Mononuclear cell (primary cell): Measurements from ENCODE around the gene STARD3. TPM values are rescaled to one million over a fixed set of nuclear protein-coding genes. Genes with fewer than 3 reads are reported as not detected.

ENCODE experiments used
- H3K27me3 ChIP-seq: 2 replicates; pipeline ENCODE4 v1.6.0; 2011; ENCODE audit warnings: low read length, control low read depth; ENCODE audit not compliant: insufficient read depth
- H3K4me1 ChIP-seq: 2 replicates; pipeline ENCODE4 v1.5.1; 2011; ENCODE audit warnings: mild to moderate bottlenecking, low read length, control low read depth; ENCODE audit not compliant: insufficient read depth
- H3K4me3 ChIP-seq: 2 replicates; pipeline ENCODE4 v1.5.1; 2011; ENCODE audit warnings: mild to moderate bottlenecking, low read length, moderate library complexity
- H3K9me3 ChIP-seq: 2 replicates; pipeline ENCODE4 v1.5.1; 2011; ENCODE audit warnings: low read depth, mild to moderate bottlenecking, control low read depth, low read length
- total RNA-seq: library from RNA; depleted of rRNA; stranded (reverse); fragments of >200 nt; gene quantifications from one replicate; pipeline ENCODE4 v1.2.3, GENCODE V29; 2012

Gene STARD3
- total RNA-seq, 1 donor, result 31.8 TPM

DNA sequence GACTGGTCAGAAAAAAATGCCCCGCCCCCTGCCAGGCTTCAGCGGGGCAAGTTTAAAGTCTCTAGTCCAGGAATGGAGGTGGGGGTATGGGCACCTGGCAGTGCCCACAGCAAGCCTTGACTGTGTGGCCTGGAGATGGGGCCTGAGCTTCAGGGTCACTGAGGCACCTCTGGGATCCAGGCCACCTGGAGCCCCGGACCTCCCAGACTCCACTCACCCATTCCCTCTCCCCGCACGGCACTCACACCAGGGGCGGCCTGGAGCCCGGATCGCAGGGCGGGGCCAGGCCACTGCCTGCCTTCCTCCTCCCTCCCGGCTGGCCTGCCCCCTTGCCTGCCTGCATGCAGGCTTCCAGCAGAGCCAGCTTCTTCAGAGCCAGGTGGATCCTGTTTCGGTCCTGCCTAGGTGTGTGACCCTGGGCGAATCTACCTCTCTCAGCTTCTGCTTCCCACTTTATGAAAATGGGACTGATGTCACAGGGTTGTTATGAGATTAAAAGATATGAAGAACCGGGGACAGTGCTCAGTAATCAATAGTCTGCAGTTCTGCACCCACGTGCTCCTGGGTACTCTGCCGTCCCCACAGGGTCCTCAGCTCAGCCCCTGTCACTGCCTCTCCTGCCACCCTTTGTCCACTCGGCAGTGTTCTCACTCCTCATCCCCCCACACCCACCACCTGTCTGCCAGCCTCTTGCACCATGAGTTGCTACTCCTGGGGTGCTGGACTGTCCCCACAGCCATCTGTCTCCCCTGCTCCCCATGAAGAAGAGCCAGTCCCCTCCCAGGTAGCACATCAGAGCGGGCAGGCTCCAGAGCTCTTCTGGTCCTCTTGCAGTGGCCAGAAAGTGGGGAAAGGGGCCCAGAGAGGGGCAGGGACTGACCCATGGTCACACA lies 27.0 kb downstream of the STARD3 start:
- Histone ChIP-seq H3K27me3 (peaks cover 16% of the 10 kb centered on the region), H3K4me1 (peaks cover 31% of the 10 kb centered on the region), H3K9me3 (no peaks in the 10 kb centered on the region), H3K4me3 (no peak overlapping the region)

DNA sequence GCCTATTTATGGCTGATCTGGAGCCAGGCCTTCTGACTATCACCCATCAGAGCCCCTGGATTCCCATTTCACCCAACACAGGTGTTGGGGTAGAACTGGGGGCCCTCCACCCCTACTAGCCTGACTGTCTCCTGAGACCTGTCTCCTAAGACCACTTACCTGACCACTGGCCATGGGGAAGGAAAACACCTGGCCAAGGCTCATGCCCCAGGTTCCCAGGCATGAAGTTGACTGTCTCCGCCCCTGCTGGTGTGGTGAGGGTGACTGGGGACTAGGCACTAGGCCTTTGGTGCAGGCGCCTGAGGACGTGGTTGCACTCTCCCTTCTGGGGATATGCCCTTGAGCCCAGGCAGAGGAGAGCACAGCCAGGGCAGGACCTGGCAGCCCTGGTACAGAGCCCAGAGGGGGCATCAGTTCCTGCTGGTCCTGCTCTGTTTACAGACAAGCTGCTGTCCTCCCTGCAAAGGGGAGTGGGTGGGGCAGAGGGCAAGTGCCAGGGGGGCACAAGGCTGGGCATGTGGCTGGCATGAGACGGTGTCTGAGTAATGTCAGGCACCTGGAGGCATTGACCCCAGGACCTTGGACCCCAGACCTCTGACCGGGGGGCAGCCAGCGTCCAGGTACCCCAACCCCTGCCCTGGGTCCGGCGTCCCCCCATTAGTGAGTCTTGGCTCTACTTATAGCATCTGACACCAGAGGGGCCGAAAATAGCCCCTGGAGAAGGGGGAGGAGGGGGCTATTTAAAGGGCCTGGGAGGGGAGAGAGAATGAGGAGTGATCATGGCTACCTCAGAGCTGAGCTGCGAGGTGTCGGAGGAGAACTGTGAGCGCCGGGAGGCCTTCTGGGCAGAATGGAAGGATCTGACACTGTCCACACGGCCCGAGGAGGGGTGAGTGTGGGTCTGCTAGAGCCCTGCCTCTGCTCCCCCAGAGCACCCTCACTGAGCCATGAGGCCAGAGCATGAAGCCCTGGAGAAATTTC lies 27.9 kb downstream of the STARD3 start, which contains the start of gene TCAP:
TCAP (plus strand) TSS at position 769 of the 981 bp plus-strand sequence; CDS start at position 780, 11 bp downstream.
- H3K9me3 ChIP-seq, result no peaks in the 10 kb centered on the region
- H3K4me1 ChIP-seq, result peaks cover 23% of the 10 kb centered on the region
- H3K27me3 ChIP-seq, result peaks cover 21% of the 10 kb centered on the region
- no peak within 1 kb of the TSS for H3K4me3 ChIP-seq

DNA sequence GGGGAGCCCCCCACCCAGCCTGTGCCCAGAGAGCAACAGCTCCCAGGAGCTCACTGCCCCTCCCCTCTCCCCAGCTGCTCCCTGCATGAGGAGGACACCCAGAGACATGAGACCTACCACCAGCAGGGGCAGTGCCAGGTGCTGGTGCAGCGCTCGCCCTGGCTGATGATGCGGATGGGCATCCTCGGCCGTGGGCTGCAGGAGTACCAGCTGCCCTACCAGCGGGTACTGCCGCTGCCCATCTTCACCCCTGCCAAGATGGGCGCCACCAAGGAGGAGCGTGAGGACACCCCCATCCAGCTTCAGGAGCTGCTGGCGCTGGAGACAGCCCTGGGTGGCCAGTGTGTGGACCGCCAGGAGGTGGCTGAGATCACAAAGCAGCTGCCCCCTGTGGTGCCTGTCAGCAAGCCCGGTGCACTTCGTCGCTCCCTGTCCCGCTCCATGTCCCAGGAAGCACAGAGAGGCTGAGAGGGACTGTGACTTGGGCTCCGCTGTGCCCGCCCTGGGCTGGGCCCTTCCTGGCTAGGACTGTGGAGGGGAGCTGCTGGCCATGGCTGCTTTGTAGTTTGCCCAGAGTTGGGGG lies 28.8 kb downstream of the STARD3 start:
- Histone ChIP-seq H3K9me3 (no peaks in the 10 kb centered on the region), H3K27me3 (peaks cover 21% of the 10 kb centered on the region), H3K4me3 (no peak overlapping the region), H3K4me1 (peaks cover 17% of the 10 kb centered on the region)

DNA sequence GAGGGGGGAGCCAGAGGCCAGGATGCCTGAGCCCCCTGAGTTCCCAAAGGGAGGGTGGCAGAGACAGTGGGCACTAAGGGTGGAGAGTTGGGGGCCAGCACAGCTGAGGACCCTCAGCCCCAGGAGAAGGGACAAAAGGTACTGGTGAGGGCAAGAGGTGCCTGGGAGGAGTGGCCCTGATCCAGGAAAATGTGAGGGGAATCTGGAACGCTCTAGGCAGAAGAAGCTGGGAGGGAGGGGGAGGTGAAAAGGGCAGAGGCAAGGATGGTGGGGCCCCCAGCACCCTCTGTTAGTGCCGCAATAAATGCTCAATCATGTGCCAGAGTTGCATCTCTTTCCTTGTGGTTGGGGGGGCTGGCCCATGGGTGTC lies 29.3 kb downstream of the STARD3 start:
- Histone ChIP-seq H3K27me3 (peaks cover 21% of the 10 kb centered on the region), H3K4me3 (no peak overlapping the region), H3K4me1 (peaks cover 17% of the 10 kb centered on the region), H3K9me3 (no peaks in the 10 kb centered on the region)

DNA sequence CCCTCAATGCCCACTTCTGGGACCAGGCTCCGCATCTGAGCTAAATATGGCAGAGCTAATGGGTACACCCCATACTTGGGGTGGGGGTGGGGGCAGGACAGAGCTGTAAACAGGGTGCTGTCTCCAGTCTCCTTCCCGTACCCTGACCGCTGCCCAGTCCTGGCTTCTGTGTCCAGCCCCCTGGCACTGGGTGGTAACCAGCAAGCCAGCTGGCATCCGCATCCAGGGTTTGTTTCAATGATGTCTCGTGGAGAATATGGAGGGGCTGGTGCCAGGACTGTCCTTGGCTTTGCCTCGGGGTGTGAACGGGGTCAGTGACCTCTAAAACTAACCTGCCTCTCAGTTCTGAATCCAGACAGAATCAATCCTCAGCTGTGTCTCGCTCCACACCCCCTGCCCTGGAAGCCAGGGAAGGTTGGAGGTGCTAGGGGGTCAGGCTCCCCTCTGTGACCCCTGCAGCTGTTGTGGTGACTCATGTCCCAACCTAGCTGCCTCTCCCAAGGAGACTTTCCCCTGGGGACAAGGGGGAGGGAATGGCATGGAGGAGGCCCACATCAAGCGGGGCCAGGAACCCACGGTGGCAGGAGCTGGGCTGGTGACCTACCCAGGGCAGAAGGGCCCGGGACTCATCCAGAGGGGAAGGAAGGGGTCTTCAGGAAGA lies 29.8 kb downstream of the STARD3 start:
- peaks cover 21% of the 10 kb centered on the region for H3K27me3 ChIP-seq
- H3K4me1 ChIP-seq, result peaks cover 17% of the 10 kb centered on the region
- no peak overlapping the region for H3K4me3 ChIP-seq
- H3K9me3 ChIP-seq, result no peaks in the 10 kb centered on the region

DNA sequence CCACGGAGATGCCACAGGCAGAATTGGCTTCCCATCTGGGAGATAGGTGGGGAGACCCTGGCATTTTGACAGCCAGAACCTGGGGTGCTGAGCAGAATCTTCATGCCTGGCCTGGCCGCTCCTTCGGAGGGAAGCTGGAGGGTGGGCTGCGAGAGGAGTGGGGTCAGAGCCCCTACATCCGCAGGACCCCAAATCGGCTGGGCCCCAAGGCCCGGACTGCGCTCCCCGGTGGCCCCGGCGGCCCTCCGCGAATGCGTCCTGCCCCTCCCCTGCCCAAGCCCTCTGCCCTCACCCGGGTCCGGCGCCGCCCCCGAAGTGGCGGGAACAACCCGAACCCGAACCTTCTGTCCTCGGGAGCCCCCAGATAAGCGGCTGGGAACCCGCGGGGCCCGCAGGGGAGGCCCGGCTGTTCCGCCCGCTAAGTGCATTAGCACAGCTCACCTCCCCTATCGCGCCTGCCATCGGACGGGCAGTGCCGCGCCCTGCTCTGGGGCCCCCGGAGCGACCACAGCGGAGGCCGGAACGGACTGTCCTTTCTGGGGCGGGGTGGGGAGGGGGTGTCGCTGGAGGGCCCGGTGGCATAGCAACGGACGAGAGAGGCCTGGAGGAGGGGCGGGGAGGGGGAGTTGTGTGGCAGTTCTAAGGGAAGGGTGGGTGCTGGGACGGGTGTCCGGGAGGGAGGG lies 30.5 kb downstream of the STARD3 start:
- H3K4me1 ChIP-seq, result peaks cover 17% of the 10 kb centered on the region
- peaks cover 21% of the 10 kb centered on the region for H3K27me3 ChIP-seq
- no peak overlapping the region for H3K4me3 ChIP-seq
- no peaks in the 10 kb centered on the region for H3K9me3 ChIP-seq

DNA sequence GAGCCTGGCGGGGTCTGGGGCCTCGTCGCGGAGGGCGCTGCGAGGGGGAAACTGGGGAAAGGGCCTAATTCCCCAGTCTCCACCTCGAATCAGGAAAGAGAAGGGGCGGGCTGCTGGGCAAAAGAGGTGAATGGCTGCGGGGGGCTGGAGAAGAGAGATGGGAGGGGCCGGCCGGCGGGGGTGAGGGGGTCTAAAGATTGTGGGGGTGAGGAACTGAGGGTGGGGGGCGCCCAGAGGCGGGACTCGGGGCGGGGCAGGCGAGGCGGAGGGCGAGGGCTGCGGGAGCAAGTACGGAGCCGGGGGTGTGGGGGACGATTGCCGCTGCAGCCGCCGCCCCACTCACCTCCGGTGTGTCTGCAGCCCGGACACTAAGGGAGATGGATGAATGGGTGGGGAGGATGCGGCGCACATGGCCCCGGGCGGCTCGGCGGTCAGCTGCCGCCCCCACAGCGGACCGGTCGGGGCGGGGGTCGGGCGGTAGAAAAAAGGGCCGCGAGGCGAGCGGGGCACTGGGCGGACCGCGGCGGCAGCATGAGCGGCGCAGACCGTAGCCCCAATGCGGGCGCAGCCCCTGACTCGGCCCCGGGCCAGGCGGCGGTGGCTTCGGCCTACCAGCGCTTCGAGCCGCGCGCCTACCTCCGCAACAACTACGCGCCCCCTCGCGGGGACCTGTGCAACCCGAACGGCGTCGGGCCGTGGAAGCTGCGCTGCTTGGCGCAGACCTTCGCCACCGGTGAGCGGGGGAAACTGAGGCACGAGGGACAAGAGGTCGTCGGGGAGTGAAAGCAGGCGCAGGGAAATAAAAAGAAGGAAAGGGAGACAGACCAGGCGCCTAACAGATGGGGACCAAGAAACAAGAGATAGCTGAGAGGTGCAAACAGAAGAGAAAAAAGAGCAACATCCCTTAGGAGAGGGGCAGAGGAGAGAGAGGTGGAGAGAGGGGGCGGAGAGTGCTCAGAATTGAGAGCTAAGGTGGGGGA lies 31.3 kb downstream of the STARD3 start, which contains the start of gene PNMT:
PNMT (plus strand) TSS at position 509 of the 980 bp plus-strand sequence; CDS start at position 532, 23 bp downstream.
- no peaks in the 10 kb centered on the region for H3K9me3 ChIP-seq
- H3K27me3 ChIP-seq, result peaks cover 21% of the 10 kb centered on the region
- no peak within 1 kb of the TSS for H3K4me3 ChIP-seq
- peaks cover 17% of the 10 kb centered on the region for H3K4me1 ChIP-seq

DNA sequence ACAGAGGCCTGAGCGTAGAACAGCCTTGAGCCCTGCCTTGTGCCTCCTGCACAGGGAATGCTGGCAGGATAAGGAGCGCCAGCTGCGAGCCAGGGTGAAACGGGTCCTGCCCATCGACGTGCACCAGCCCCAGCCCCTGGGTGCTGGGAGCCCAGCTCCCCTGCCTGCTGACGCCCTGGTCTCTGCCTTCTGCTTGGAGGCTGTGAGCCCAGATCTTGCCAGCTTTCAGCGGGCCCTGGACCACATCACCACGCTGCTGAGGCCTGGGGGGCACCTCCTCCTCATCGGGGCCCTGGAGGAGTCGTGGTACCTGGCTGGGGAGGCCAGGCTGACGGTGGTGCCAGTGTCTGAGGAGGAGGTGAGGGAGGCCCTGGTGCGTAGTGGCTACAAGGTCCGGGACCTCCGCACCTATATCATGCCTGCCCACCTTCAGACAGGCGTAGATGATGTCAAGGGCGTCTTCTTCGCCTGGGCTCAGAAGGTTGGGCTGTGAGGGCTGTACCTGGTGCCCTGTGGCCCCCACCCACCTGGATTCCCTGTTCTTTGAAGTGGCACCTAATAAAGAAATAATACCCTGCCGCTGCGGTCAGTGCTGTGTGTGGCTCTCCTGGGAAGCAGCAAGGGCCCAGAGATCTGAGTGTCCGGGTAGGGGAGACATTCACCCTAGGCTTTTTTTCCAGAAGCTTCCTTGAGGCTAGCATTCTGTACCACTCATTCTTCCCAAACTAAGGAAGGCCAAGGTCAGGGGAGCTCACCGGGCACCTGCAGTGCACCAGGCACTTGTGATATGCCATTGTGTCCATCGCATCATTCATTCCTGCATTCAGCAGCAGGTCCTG lies 33.2 kb downstream of the STARD3 start:
- H3K27me3 ChIP-seq, result peaks cover 21% of the 10 kb centered on the region
- H3K9me3 ChIP-seq, result no peaks in the 10 kb centered on the region
- H3K4me1 ChIP-seq, result peaks cover 26% of the 10 kb centered on the region
- no peak overlapping the region for H3K4me3 ChIP-seq

DNA sequence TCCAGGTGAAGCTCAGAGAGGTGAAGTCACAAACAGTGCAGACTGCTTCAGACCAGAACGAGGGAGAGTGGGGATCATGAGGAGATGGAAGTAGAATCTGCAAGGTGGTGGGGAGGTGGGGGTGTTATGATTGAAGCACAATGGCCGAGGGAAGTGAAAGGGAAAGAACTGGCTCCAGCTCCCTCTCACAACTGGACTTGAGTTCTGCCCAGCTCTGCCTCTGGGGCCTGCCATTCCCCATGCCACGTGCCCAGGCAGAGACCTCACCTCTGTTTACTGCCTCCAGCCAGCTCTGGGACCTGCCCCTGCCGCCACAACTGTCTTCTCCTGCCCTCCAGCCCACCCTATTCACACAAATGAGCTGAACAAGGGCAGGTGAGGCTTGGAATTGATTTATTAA lies 33.8 kb downstream of the STARD3 start:
- peaks cover 33% of the 10 kb centered on the region for H3K4me1 ChIP-seq
- no peaks in the 10 kb centered on the region for H3K9me3 ChIP-seq
- H3K27me3 ChIP-seq, result peaks cover 21% of the 10 kb centered on the region
- no peak overlapping the region for H3K4me3 ChIP-seq

DNA sequence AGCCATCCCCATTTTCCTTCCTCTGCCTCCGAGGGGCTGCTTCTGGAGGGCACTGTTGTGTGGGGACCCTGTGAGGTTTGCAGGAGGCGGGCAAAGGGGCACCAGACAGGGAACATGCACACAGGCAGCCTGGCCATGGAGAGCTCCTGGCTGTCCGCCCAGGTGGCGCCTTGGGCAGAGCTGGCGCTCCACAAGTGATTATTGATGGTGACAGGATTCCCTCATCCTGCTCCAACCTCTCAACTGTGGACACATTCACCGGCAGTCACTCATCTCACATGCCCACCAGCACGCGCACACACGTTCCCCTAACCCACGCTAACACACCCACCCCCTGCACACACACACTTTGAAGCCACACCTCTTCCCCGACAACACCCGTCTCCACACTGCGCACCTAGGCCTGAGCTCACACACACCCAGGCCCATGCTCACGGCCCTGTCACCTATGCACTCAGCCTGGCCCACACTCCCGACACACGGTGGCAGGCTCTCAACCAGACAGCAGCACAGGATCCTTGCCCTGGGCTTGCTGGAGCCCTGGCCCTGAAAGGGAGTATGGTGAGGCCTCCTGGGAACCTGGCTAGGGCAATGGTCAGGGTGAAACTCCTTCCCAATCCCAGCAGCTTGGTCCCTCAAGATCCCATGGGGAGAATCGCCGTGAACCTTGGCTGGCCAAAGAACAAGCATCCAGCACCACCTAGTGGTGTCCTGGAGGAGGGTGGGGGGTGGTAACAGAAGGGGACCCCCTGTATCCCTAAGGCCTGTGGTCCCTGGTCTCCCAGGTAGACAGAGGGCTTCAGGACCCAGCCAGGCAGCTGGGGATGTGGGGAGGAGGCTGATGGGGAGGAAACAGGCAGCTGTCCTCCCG lies 34.9 kb downstream of the STARD3 start:
- Histone ChIP-seq H3K4me1 (peaks cover 42% of the 10 kb centered on the region), H3K4me3 (no peak overlapping the region), H3K9me3 (no peaks in the 10 kb centered on the region), H3K27me3 (peaks cover 15% of the 10 kb centered on the region)

DNA sequence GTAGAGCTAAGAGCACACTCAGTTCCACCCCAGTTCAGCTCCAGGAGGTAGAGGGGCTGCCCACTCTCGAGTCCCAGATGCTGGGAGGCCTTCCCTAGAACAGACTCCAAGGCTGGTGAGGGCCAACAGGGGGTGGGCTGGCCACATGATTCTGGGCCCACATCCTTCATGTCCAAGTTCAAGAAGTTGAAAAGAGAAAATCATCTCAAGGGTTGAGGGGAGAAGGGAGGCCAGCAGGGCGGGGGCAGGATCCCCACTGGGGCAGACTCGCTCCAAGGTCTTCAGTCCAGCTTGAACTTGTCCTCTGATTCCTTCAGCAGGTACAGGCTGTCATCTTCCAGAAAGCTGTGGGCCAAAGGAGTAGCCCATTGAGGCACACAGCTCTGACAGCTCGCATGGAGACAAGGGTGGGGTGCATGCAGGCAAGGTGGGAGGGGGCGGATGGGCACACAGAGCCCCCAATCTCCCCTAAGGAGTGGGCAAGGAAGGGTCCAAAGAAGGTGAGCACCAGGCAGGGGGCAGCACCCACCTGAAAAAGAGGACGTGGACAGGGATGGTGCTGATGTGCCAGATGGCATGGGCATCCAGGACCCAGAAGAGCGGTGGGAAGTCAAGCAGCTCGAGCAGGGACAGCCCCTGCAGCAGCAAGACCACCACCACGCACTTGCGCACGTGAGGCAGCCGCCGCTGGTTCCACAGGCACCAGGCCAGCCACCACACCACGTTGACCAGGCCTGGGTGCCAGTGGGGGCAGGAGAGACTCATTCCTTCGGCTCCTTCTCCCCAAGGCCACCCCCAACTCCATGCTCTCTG lies 35.8 kb downstream of the STARD3 start:
- H3K4me1 ChIP-seq, result peaks cover 43% of the 10 kb centered on the region
- no peaks in the 10 kb centered on the region for H3K9me3 ChIP-seq
- H3K4me3 ChIP-seq, result no peak overlapping the region
- H3K27me3 ChIP-seq, result peaks cover 8% of the 10 kb centered on the region
